ENCODE data around the gene ADGRD1.

- TF ChIP-seq POLR2A (IDR thresholded peaks at IDR 0.05; ENCODE audit: extremely low read depth, insufficient read length) (no peak), CTCF (IDR thresholded peaks at IDR 0.05; ENCODE audit: low read depth, low read length) (no peak), MYC (IDR thresholded peaks at IDR 0.05; ENCODE audit: low read depth, low read length) (no peak)
- TF ChIP-seq, protein P1, sequence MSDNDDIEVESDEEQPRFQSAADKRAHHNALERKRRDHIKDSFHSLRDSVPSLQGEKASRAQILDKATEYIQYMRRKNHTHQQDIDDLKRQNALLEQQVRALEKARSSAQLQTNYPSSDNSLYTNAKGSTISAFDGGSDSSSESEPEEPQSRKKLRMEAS (IDR thresholded peaks at IDR 0.05; ENCODE audit: low read depth, low read length) = no peak
Observed at GRCh38 chr12:131015581-131016337, 62.1 kb downstream of the ADGRD1 start.

Measured in NB4 (cell line).